GM12801 (cell line): ENCODE measurements around the gene MEGF9.

Experiments used
- TF ChIP-seq, protein P1 (sequence below): IDR thresholded peaks from one replicate; pipeline ENCODE4 v1.5.1; 2011; ENCODE audit warnings: control low read depth; ENCODE audit not compliant: insufficient read length; ENCODE audit errors: extremely low read depth

MEGF9 gene

GRCh38 chr9:120643061-120643460 lies 71.2 kb downstream of the MEGF9 start:
- TF ChIP-seq, protein P1, sequence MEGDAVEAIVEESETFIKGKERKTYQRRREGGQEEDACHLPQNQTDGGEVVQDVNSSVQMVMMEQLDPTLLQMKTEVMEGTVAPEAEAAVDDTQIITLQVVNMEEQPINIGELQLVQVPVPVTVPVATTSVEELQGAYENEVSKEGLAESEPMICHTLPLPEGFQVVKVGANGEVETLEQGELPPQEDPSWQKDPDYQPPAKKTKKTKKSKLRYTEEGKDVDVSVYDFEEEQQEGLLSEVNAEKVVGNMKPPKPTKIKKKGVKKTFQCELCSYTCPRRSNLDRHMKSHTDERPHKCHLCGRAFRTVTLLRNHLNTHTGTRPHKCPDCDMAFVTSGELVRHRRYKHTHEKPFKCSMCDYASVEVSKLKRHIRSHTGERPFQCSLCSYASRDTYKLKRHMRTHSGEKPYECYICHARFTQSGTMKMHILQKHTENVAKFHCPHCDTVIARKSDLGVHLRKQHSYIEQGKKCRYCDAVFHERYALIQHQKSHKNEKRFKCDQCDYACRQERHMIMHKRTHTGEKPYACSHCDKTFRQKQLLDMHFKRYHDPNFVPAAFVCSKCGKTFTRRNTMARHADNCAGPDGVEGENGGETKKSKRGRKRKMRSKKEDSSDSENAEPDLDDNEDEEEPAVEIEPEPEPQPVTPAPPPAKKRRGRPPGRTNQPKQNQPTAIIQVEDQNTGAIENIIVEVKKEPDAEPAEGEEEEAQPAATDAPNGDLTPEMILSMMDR, result no peak

- TF ChIP-seq, protein P1, result no peak
Observed at GRCh38 chr9:120642129-120642770, 72.0 kb downstream of the MEGF9 start.

DNA sequence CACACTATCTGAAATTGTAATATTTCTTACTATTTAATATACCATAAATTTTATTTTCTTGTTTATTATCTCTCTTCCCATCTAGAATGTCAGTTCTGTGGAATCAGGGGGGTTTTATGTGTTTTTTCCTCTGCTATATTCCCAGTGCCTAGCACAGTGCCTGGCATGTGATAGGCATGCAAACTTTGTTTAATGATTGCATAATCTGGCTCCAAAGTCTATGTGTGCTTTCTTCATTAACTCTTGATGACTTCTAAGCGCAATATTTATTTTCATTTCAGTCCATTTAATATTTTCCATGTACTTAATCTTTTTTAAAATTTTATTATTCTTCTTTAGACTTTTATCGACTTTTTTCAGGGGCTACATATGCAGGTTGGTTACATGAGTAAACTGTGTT lies 73.9 kb downstream of the MEGF9 start:
- TF ChIP-seq, protein P1, result no peak

GRCh38 chr9:120637919-120638318 lies 76.4 kb downstream of the MEGF9 start:
- TF ChIP-seq, protein P1, result no peak

GRCh38 chr9:120636194-120636957 lies 77.9 kb downstream of the MEGF9 start:
- TF ChIP-seq, protein P1, result no peak

GRCh38 chr9:120635011-120635410 lies 79.3 kb downstream of the MEGF9 start:
- TF ChIP-seq, protein P1, result no peak

- TF ChIP-seq, protein P1, result no peak
Observed at GRCh38 chr9:120630333-120630732, 83.9 kb downstream of the MEGF9 start.
